ENCODE results near the gene GSTM3.

The GSTM3 gene

GRCh38 chr1:109740615-109741373 lies at the start of gene GSTM3:
Gene GSTM3, minus strand, starts transcription at chr1:109741038. Its CDS starts 751 bp downstream, at chr1:109740287.
- DNase-seq: no peak
- Histone ChIP-seq H3K27ac (peak within 1 kb of the TSS; percentile 31), H3K27me3 (replicated peaks) (no peaks in the 10 kb centered on the region), H3K4me3 (ENCODE audit: low read depth, low read length) (peak within 1 kb of the TSS; percentile 72), H3K36me3 (replicated peaks) (peaks cover 13% of the 10 kb centered on the region)
- in situ Hi-C loops (cut with HindIII; ENCODE audit: low pct_ligation_motif_present, low sequenced_read_pairs): no loop called here
- TF ChIP-seq CTCF (IDR thresholded peaks at IDR 0.05; ENCODE audit: low read depth, low read length, missing control alignments): no peak

GRCh38 chr1:109790329-109790728 lies 49.5 kb upstream of the GSTM3 start:
- Histone ChIP-seq H3K4me3 (ENCODE audit: low read depth, low read length) (no peak overlapping the region), H3K27me3 (replicated peaks) (no peaks in the 10 kb centered on the region), H3K27ac (no peak overlapping the region), H3K36me3 (replicated peaks) (no peaks in the 10 kb centered on the region)
- no peak for TF ChIP-seq CTCF (IDR thresholded peaks at IDR 0.05; ENCODE audit: low read depth, low read length, missing control alignments)
- DNase-seq: no peak
- in situ Hi-C loops (cut with HindIII; ENCODE audit: low pct_ligation_motif_present, low sequenced_read_pairs): no loop called here

GRCh38 chr1:109789551-109790180 lies 48.8 kb upstream of the GSTM3 start:
- H3K4me3 ChIP-seq (ENCODE audit: low read depth, low read length): no peak overlapping the region
- no peak for TF ChIP-seq CTCF (IDR thresholded peaks at IDR 0.05; ENCODE audit: low read depth, low read length, missing control alignments)
- H3K27me3 ChIP-seq (replicated peaks): no peaks in the 10 kb centered on the region
- DNase-seq: no peak
- in situ Hi-C loops (cut with HindIII; ENCODE audit: low pct_ligation_motif_present, low sequenced_read_pairs): no loop called here
- H3K27ac ChIP-seq: no peak overlapping the region
- no peaks in the 10 kb centered on the region for H3K36me3 ChIP-seq (replicated peaks)

GRCh38 chr1:109788695-109789521 lies 48.1 kb upstream of the GSTM3 start:
- H3K36me3 ChIP-seq (replicated peaks): no peaks in the 10 kb centered on the region
- no peak for DNase-seq
- H3K4me3 ChIP-seq (ENCODE audit: low read depth, low read length): no peak overlapping the region
- no peaks in the 10 kb centered on the region for H3K27me3 ChIP-seq (replicated peaks)
- in situ Hi-C loops (cut with HindIII; ENCODE audit: low pct_ligation_motif_present, low sequenced_read_pairs): no loop called here
- no peak overlapping the region for H3K27ac ChIP-seq
- TF ChIP-seq CTCF (IDR thresholded peaks at IDR 0.05; ENCODE audit: low read depth, low read length, missing control alignments): peak; percentile 74

GRCh38 chr1:109787845-109788601 lies 47.2 kb upstream of the GSTM3 start:
- H3K4me3 ChIP-seq (ENCODE audit: low read depth, low read length): no peak overlapping the region
- no peak for TF ChIP-seq CTCF (IDR thresholded peaks at IDR 0.05; ENCODE audit: low read depth, low read length, missing control alignments)
- no peak for DNase-seq
- in situ Hi-C loops (cut with HindIII; ENCODE audit: low pct_ligation_motif_present, low sequenced_read_pairs): no loop called here
- H3K27me3 ChIP-seq (replicated peaks): no peaks in the 10 kb centered on the region
- H3K36me3 ChIP-seq (replicated peaks): no peaks in the 10 kb centered on the region
- no peak overlapping the region for H3K27ac ChIP-seq

Data from brain microvascular endothelial cell (primary cell).